ENCODE measurements around the gene PDGFB. TPM values are rescaled to one million over a fixed set of nuclear protein-coding genes. Genes with fewer than 3 reads are reported as not detected.

Gene PDGFB
- total RNA-seq, 4 donors from 2014 or later, result 11.6 to 33.1 (median 14.6) TPM

DNA sequence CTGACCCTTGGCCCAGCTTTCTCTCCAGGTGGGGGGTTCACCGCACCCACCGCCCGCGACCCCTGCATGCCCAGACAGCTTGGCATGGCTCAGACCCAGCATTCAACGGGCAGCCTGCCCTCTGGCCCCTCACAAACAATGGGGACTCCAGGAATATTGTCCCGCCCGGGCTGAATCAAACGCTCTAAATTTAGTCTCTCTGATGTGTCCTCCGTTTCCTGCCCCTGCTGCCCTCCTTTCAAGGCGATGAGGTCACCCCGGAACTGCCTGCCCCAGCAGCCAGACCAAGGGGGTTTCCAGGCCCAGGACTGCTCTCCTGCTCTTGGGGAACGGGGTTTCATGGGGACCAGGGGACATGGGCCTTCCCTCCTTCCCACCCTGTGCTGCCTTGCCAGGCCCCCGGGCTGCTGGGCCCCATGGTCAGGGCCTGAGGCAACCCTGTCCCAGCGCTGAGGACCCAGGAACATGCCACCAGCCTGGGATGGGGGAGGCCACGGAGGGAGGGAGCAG is 10.1 kb upstream of the PDGFB start:
- TF ChIP-seq, protein P1, sequence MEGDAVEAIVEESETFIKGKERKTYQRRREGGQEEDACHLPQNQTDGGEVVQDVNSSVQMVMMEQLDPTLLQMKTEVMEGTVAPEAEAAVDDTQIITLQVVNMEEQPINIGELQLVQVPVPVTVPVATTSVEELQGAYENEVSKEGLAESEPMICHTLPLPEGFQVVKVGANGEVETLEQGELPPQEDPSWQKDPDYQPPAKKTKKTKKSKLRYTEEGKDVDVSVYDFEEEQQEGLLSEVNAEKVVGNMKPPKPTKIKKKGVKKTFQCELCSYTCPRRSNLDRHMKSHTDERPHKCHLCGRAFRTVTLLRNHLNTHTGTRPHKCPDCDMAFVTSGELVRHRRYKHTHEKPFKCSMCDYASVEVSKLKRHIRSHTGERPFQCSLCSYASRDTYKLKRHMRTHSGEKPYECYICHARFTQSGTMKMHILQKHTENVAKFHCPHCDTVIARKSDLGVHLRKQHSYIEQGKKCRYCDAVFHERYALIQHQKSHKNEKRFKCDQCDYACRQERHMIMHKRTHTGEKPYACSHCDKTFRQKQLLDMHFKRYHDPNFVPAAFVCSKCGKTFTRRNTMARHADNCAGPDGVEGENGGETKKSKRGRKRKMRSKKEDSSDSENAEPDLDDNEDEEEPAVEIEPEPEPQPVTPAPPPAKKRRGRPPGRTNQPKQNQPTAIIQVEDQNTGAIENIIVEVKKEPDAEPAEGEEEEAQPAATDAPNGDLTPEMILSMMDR (IDR thresholded peaks at IDR 0.05), result no peak
- no peak for ATAC-seq (ENCODE audit: low FRiP score)
- DNase-seq (ENCODE audit: low spot score), result no peak

DNA sequence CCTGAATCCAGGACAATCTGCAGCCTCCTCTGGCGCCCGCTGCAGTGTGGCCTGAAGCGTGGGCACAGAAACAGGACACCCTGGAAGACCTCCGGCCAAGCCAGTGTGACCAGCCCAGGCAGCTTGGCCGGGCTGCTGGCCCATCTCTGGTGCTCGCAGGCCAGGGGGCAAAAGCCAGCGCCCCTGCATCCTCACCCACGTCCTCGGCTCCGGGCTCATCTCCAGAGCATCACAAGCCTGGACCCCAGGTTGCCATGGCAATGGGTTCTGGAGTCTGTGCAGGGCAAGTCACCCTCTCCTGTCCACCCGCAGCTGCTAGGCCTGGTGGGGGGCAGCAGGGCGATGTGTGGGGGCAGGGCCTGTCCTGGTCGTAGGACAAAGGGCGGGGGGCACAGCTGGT is 9.3 kb upstream of the PDGFB start:
- TF ChIP-seq, protein P1 (IDR thresholded peaks at IDR 0.05), result no peak
- DNase-seq (ENCODE audit: low spot score), result no peak
- no peak for ATAC-seq (ENCODE audit: low FRiP score)

DNA sequence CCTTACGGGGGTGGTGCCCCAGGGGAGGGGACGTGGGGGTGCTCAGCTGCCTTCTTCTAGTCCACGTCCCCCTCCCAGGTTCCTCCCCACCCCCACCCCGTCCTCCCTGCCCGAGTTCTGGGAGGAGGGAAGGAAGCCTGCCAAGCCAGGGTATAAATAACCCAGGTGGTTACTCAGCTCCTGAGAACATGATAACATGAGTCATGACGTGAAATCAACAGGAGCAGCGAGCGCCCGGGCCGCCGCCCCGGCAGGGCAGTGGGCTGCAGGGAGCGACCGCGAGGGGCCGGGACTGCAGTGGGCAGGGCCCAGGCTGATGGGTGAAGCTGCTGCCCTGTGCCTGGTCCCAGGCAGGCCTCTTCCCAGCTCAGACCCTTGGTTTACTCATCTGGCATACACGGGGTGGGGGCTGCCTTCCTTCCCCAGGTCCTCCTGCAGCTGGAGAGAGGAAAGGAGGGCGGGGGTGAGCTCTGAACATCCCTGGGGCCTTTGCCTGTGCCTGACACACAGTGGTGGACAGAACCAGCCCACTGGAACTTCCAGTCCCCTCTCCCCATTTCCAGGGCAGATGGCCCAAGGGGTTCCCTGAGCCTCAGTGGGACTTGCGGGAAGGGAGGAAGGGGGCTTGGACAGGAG is 8.8 kb upstream of the PDGFB start:
- DNase-seq (ENCODE audit: low spot score) (no peak), ATAC-seq (ENCODE audit: low FRiP score) (peak; percentile 86)
- TF ChIP-seq, protein P1 (IDR thresholded peaks at IDR 0.05), result no peak

DNA sequence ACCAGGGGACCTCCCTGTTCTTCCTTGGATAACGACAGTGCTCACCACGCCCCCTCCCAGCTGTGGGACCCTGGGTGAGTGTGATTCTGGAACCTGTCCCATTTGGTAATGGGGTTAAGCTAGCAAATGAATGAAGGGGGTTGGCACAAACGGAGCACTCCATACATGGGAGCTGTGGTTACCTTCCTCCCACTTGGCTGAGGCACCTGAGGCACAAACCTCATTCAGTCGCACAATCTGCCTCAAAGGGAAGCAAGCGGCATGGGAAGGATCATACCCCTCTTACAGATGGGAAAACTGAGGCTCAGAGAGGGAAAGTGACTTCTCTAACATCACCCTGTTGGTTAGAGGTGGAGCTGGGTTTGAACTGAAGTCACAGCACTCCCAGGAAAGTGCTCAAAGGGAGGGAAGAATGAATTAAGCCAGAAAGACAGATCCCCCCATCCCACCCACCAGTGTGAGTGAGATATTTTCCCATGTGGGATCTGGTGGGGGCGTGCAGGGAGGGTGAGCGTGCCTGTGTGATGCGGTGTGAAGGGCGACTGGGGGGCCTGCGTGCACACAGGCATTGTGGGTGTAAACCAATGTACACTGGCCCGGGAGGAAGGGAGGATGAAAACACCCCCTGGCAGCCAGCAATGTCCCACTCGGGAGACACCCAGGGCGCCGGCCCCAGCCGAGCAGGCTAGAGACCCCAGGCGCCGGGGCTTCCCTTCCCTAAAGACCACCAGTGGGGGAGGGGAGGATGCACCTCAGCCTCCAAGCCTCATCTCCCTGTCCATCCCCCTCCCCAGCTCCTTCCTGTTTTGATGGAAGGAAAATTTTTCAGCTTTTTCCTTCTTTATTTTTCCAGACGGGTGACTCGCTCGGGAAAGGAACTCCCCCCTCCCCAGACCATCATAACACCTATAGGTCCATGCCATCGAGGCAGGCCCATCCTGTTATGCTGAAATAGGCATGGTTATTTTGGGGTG is 8.0 kb upstream of the PDGFB start:
- TF ChIP-seq, protein P1 (IDR thresholded peaks at IDR 0.05), result no peak
- peak; percentile 1 for ATAC-seq (ENCODE audit: low FRiP score)
- no peak for DNase-seq (ENCODE audit: low spot score)

DNA sequence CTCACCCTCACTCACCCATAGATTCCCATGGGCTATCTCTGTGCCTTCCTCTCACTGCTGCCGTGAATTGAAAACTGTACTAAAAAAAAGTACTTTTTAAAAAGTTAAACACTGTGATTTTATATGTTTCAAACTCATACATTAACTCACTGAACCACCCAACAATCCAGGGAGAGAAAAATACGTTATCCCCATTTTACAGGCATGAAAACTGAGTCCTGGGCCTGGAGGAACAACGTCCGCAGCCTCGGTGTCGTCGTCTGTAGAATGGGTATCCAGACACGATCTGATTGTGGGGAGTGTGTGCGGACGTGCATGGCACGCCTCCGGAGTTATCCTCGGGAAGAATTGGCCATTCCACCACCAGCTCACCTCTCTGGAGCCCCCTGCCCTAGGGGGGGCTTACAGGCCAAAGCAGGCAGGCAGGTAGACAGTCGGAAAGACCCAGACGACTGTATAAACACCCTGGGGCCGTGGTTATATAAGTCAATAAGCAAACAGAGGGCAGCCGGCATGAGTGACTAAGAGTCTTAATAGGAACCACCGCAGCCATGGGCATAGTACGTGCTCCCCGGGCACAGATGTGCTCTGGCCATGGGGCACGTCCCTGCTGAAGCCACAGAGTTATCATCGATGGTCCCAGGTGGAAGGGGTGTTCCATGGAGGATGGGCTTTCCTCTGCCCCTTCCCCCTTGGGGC is 7.1 kb upstream of the PDGFB start:
- no peak for DNase-seq (ENCODE audit: low spot score)
- ATAC-seq (ENCODE audit: low FRiP score), result no peak
- TF ChIP-seq, protein P1 (IDR thresholded peaks at IDR 0.05), result no peak

DNA sequence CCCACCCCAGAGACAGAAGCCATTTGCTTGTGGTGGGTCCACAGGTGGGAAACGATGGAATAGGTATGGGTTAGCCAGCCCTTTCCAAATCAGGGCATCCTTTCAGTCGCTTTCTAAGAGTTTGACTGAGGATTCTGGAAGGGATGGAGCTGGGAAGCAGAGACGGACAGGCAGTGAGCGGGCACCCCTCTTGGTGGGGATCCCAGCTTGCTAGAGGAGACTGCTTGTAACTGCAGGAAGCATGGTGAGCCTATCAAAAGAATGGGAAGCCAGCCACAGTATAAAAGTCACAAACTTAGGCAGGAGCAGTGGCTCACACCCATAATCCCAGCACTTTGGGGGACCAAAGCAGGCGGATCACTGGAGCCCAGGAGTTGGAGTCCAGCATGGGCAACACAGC is 6.1 kb upstream of the PDGFB start:
- no peak for ATAC-seq (ENCODE audit: low FRiP score)
- TF ChIP-seq, protein P1 (IDR thresholded peaks at IDR 0.05), result no peak
- DNase-seq (ENCODE audit: low spot score), result no peak
